Mammary epithelial cell (primary cell): ENCODE measurements around the gene GLI1.

Source experiments
- CTCF ChIP-seq, 2 donors: IDR thresholded peaks in 1 of 2; conservative IDR thresholded peaks in 1 of 2; 2 replicates each; pipeline ENCODE4 v1.5.1; 2011 to 2012; ENCODE audit warnings: inconsistent platforms in 2 of 2, low read length in 2 of 2, mild to moderate bottlenecking in 2 of 2, control low read depth in 1 of 2, low read depth in 1 of 2; ENCODE audit not compliant: insufficient read depth in 1 of 2; ENCODE audit errors: extremely low read depth in 1 of 2
- EZH2 ChIP-seq: IDR thresholded peaks from 2 replicates; pipeline ENCODE4 v1.6.1; 2012; ENCODE audit warnings: low read length, inconsistent platforms, borderline replicate concordance

DNA sequence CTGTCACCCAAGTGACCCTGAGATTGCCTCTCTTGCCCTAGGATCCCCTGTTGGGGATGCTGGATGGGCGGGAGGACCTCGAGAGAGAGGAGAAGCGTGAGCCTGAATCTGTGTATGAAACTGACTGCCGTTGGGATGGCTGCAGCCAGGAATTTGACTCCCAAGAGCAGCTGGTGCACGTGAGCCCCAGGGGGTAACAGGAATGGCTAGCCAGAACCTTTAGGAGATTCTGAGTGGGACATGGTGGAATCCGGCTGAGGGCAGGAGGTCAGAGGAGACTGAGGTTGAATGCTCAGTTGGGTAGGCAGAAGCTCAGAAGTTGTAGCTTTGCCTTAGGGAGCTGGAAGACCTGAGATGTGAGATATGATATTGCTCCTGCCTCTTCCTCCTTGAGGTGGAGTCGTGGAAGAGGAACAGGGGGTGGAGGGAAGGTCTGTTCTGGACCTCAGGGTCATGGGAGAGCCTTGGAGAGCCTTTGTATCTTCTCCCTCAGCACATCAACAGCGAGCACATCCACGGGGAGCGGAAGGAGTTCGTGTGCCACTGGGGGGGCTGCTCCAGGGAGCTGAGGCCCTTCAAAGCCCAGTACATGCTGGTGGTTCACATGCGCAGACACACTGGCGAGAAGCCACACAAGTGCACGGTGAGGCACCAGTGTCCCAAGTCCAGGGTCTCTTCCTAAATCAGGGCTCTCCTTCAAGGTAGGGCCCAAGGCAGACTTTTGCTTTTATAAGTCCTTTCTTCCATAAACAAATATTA is 6.3 kb downstream of the GLI1 start:
- no peak for TF ChIP-seq CTCF (conservative IDR thresholded peaks at IDR 0.05 in 1 of 2, IDR thresholded peaks at IDR 0.05 in 1 of 2; ENCODE audit: extremely low read depth in 1 of 2, insufficient read depth in 1 of 2, low read depth in 1 of 2, low read length in 2 of 2)
- TF ChIP-seq EZH2, result no peak
